Panc1 (cell line): Measurements from ENCODE around the gene HARBI1.

ENCODE experiments used
- POLR2AphosphoS5 ChIP-seq: IDR thresholded peaks from 2 replicates; pipeline ENCODE4 v1.6.1; 2012; ENCODE audit warnings: mild to moderate bottlenecking, low read depth, low read length, moderate library complexity
- REST ChIP-seq, 2 experiments: IDR thresholded peaks; 2 replicates each; pipeline ENCODE4 v1.6.1; 2011 to 2012; ENCODE audit warnings: low read depth in 2 of 2, control low read depth in 1 of 2, low read length in 1 of 2, mild to moderate bottlenecking in 1 of 2, moderate library complexity in 1 of 2; ENCODE audit not compliant: insufficient read depth in 1 of 2
- SIN3A ChIP-seq: IDR thresholded peaks from 2 replicates; pipeline ENCODE4 v1.6.1; 2012; ENCODE audit warnings: low read depth, mild to moderate bottlenecking, low read length, moderate library complexity, borderline replicate concordance; ENCODE audit not compliant: insufficient read depth
- TCF7L2 ChIP-seq: IDR thresholded peaks from 2 replicates; pipeline ENCODE4 v1.6.1; 2011; ENCODE audit warnings: mild to moderate bottlenecking, low read depth, low read length, inconsistent platforms
- TF ChIP-seq, protein P1 (sequence below): fragments of 450-650 bp; IDR thresholded peaks from 2 replicates; pipeline ENCODE4 v1.5.1; 2017; ENCODE audit warnings: mild to moderate bottlenecking

GRCh38 chr11:46615756-46616155 is 1.3 kb downstream of the HARBI1 start:
- TF ChIP-seq, protein P1, sequence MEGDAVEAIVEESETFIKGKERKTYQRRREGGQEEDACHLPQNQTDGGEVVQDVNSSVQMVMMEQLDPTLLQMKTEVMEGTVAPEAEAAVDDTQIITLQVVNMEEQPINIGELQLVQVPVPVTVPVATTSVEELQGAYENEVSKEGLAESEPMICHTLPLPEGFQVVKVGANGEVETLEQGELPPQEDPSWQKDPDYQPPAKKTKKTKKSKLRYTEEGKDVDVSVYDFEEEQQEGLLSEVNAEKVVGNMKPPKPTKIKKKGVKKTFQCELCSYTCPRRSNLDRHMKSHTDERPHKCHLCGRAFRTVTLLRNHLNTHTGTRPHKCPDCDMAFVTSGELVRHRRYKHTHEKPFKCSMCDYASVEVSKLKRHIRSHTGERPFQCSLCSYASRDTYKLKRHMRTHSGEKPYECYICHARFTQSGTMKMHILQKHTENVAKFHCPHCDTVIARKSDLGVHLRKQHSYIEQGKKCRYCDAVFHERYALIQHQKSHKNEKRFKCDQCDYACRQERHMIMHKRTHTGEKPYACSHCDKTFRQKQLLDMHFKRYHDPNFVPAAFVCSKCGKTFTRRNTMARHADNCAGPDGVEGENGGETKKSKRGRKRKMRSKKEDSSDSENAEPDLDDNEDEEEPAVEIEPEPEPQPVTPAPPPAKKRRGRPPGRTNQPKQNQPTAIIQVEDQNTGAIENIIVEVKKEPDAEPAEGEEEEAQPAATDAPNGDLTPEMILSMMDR, result no peak
- TF ChIP-seq REST (IDR thresholded peaks at IDR 0.05; ENCODE audit: insufficient read depth in 1 of 2, low read depth in 2 of 2, low read length in 1 of 2), result no peak
- no peak for TF ChIP-seq POLR2AphosphoS5
- no peak for TF ChIP-seq TCF7L2
- TF ChIP-seq SIN3A, result no peak
